ENCODE data around the gene WDR74.

The WDR74 gene

DNA sequence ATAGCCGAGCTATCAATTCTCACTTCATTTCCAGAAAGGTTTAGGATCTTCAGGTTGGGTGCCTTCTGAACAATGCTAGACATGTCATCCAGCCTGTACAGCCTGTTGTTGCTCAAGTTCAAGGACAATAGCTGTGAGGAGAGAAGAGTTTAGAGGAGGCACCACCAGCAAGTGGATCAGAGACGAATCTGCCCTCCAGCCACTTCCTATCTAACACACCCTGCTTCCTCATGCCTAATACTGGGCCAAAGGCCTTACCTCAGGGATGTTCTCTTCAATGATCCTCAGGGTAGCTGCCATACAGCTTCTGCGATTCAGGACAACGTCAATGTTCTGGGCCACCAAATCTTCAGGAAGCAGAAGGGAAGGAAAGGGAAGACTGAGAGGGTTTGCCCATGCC, 38.3 kb downstream of the WDR74 start:
- H3K36me3 ChIP-seq (ENCODE audit: control insufficient read depth in 4 of 4, insufficient read depth in 4 of 4, low read length in 3 of 4): peaks cover 17 to 72% (median 59%) of the 10 kb centered on the region in 4 experiments
- ChIA-PET CTCF (interaction anchor here (0.7 to 1.6 kb wide), 3 partner anchors 11 to 28 kb away, joined by 3 to 10 read pairs (median 4); no protein-coding TSS in a partner anchor), POLR2A (interaction anchor here (1.3 kb wide), 1 partner anchor 9 kb away, joined by 3 read pairs; no protein-coding TSS in a partner anchor)
- no peaks in the 10 kb centered on the region for H3K9me3 ChIP-seq (ENCODE audit: control extremely low read depth in 1 of 5, control insufficient read depth in 4 of 5, insufficient read depth in 2 of 5, low read depth in 1 of 5, low read length in 4 of 5)
- WGBS (ENCODE audit: insufficient coverage): 94% methylated on average over 3 of the region's 4 CpGs
- DNase-seq: no peak
- no peak overlapping the region for H3K4me3 ChIP-seq (ENCODE audit: control insufficient read depth in 1 of 7, extremely low read depth in 1 of 7, insufficient read depth in 4 of 7, low read depth in 2 of 7, low read length in 6 of 7)
- H3K27ac ChIP-seq (ENCODE audit: insufficient read depth in 1 of 2, low read depth in 1 of 2, low read length in 2 of 2, poor library complexity in 1 of 2, severe bottlenecking in 2 of 2): no peak overlapping the region
- H3K27me3 ChIP-seq (replicated peaks in 2 of 5; ENCODE audit: control insufficient read depth in 4 of 5, insufficient read depth in 5 of 5, low read length in 4 of 5): no peaks in the 10 kb centered on the region
- peaks cover 11 to 23% (median 16%) of the 10 kb centered on the region in 4 experiments for H3K4me1 ChIP-seq (ENCODE audit: control extremely low read depth in 1 of 4, control insufficient read depth in 4 of 4, insufficient read depth in 4 of 4, low read length in 3 of 4)

DNA sequence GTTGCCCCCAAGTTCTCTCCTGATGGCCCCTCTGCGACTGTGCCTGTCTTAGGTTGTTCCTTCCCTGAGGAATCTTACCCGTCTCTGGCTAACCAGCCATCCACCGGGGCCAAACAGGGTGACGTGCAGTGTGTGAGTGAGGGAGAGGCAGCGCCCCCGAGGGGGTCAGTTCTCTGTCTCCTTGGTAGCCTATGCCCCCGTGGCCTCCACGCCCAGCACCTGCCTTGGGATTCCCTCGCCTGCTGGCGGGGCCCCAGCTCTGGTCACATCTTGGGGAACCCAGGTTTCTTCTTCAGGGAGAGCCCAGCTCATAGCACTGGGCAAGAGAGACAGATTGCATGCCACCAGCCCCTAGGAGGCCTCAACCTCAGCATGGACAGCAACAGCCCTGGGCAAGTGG, 39.9 kb downstream of the WDR74 start:
- CTCF ChIA-PET: interaction anchor here (1.2 kb wide), 1 partner anchor 17 kb away, joined by 3 read pairs; no protein-coding TSS in a partner anchor
- POLR2A ChIA-PET: interaction anchor here (1.3 kb wide), 1 partner anchor 33 kb away, joined by 4 read pairs; the partner anchor contains the start of genes STX5 and TEX54
- H3K27ac ChIP-seq (ENCODE audit: insufficient read depth in 1 of 2, low read depth in 1 of 2, low read length in 2 of 2, poor library complexity in 1 of 2, severe bottlenecking in 2 of 2): no peak overlapping the region
- H3K9me3 ChIP-seq (ENCODE audit: control extremely low read depth in 1 of 5, control insufficient read depth in 4 of 5, insufficient read depth in 2 of 5, low read depth in 1 of 5, low read length in 4 of 5): no peaks in the 10 kb centered on the region
- no peak for DNase-seq
- 96% methylated on average over 9 of the region's 10 CpGs for WGBS (ENCODE audit: insufficient coverage)
- peaks cover 8 to 12% (median 9%) of the 10 kb centered on the region in 4 experiments for H3K4me1 ChIP-seq (ENCODE audit: control extremely low read depth in 1 of 4, control insufficient read depth in 4 of 4, insufficient read depth in 4 of 4, low read length in 3 of 4)
- H3K4me3 ChIP-seq (ENCODE audit: control insufficient read depth in 1 of 7, extremely low read depth in 1 of 7, insufficient read depth in 4 of 7, low read depth in 2 of 7, low read length in 6 of 7): no peak overlapping the region
- H3K36me3 ChIP-seq (ENCODE audit: control insufficient read depth in 4 of 4, insufficient read depth in 4 of 4, low read length in 3 of 4): peaks cover 21 to 88% (median 70%) of the 10 kb centered on the region in 4 experiments
- H3K27me3 ChIP-seq (replicated peaks in 2 of 5; ENCODE audit: control insufficient read depth in 4 of 5, insufficient read depth in 5 of 5, low read length in 4 of 5): no peaks in the 10 kb centered on the region

DNA sequence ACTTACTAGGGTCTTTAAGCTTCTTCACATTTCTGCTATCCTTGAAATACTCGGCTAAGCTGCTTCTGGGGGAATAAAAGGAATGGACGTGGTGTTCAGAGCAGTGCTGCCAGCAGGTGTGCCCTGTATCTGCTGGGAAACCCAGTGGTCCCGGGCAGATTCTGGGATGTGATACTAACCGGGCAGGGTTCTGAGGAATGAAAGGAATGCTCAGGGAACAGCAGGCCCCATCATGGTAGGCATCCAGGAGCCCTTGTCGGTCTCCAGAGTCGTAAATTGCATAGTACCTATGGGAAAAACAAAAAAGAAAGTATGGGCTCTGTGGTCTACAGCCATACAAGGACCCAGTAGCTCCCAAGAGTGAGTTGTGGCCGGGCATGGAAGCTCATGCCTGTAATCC, 43.1 kb downstream of the WDR74 start:
- DNase-seq: no peak
- peaks cover 18 to 83% (median 66%) of the 10 kb centered on the region in 4 experiments for H3K36me3 ChIP-seq (ENCODE audit: control insufficient read depth in 4 of 4, insufficient read depth in 4 of 4, low read length in 3 of 4)
- no peak overlapping the region for H3K4me3 ChIP-seq (ENCODE audit: control insufficient read depth in 1 of 7, extremely low read depth in 1 of 7, insufficient read depth in 4 of 7, low read depth in 2 of 7, low read length in 6 of 7)
- ChIA-PET CTCF (interaction anchor here (0.8 to 2.5 kb wide), 7 partner anchors 8 to 42 kb away, joined by 3 to 11 read pairs (median 5); partner anchors contain the start of genes NXF1, TMEM179B and ZBTB3), POLR2A (interaction anchor here (0.6 to 2.5 kb wide), 2 partner anchors 9 to 17 kb away, joined by 3 to 16 read pairs; partner anchors contain the start of gene NXF1)
- WGBS (ENCODE audit: insufficient coverage): 98% methylated on average over 7 of the region's 7 CpGs
- peaks cover 0 to 13% (median 11%) of the 10 kb centered on the region in 4 experiments for H3K4me1 ChIP-seq (ENCODE audit: control extremely low read depth in 1 of 4, control insufficient read depth in 4 of 4, insufficient read depth in 4 of 4, low read length in 3 of 4)
- H3K27ac ChIP-seq (ENCODE audit: insufficient read depth in 1 of 2, low read depth in 1 of 2, low read length in 2 of 2, poor library complexity in 1 of 2, severe bottlenecking in 2 of 2): no peak overlapping the region
- no peaks in the 10 kb centered on the region for H3K9me3 ChIP-seq (ENCODE audit: control extremely low read depth in 1 of 5, control insufficient read depth in 4 of 5, insufficient read depth in 2 of 5, low read depth in 1 of 5, low read length in 4 of 5)
- H3K27me3 ChIP-seq (replicated peaks in 2 of 5; ENCODE audit: control insufficient read depth in 4 of 5, insufficient read depth in 5 of 5, low read length in 4 of 5): no peaks in the 10 kb centered on the region

DNA sequence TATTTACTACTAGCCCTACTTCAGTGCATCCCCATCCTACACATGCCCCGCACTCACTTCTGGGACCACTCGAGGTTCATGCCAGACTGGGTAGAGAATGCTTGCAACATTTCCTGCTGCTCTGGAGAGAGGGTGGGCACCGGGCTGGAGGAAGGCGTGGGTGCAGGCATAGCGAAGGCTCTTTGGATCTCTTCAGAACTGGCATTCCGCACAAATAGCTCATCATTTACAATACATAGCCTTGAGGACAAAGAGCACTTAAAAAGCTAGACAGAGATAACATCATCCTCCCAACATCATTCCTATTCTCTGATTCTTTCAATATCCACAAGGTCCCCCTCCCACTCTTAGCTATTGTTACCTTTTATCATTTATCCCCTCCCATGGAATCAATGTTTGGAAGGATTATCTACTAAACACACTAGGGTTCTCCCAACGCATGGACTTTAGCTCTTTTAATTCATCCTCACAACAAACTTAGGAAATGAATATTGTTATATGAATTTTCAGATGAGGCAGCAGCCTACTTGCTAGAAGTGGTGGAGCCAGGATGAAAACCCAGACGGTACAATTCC, 45.1 kb downstream of the WDR74 start:
- no peak for DNase-seq
- CTCF ChIA-PET: interaction anchor here (1.0 to 1.2 kb wide), 6 partner anchors 8 to 38 kb away, joined by 3 to 5 read pairs (median 3); partner anchors contain the start of gene STX5
- H3K36me3 ChIP-seq (ENCODE audit: control insufficient read depth in 4 of 4, insufficient read depth in 4 of 4, low read length in 3 of 4): peaks cover 13 to 78% (median 57%) of the 10 kb centered on the region in 4 experiments
- no peak overlapping the region for H3K4me3 ChIP-seq (ENCODE audit: control insufficient read depth in 1 of 7, extremely low read depth in 1 of 7, insufficient read depth in 4 of 7, low read depth in 2 of 7, low read length in 6 of 7)
- H3K27ac ChIP-seq (ENCODE audit: insufficient read depth in 1 of 2, low read depth in 1 of 2, low read length in 2 of 2, poor library complexity in 1 of 2, severe bottlenecking in 2 of 2): no peak overlapping the region
- no peaks in the 10 kb centered on the region for H3K27me3 ChIP-seq (replicated peaks in 2 of 5; ENCODE audit: control insufficient read depth in 4 of 5, insufficient read depth in 5 of 5, low read length in 4 of 5)
- H3K4me1 ChIP-seq (ENCODE audit: control extremely low read depth in 1 of 4, control insufficient read depth in 4 of 4, insufficient read depth in 4 of 4, low read length in 3 of 4): peaks cover 2 to 27% (median 27%) of the 10 kb centered on the region in 4 experiments
- POLR2A ChIA-PET: interaction anchor here (0.9 to 2.5 kb wide), 2 partner anchors 11 to 47 kb away, joined by 3 to 16 read pairs; partner anchors contain the start of gene NXF1
- 95% methylated on average over 4 of the region's 8 CpGs for WGBS (ENCODE audit: insufficient coverage)
- H3K9me3 ChIP-seq (ENCODE audit: control extremely low read depth in 1 of 5, control insufficient read depth in 4 of 5, insufficient read depth in 2 of 5, low read depth in 1 of 5, low read length in 4 of 5): no peaks in the 10 kb centered on the region

DNA sequence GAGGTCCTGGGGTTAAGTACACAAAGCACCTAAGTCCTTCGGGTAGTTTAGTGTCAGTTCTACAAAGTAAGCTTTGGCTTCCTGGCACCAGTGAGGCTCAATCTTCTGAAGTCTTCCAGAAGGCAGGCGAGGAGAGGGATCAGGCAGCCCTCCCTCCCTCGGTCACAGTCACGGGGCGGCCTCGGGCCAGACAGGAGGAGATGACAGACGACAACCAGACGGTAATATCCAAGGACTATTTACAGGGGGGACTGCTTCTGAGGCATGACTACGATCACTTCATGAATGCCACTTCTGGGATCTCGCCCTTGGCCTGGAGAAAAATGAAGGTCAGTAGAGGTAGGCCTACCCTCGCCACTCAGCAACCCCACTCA, 47.2 kb downstream of the WDR74 start:
- Histone ChIP-seq H3K4me3 (ENCODE audit: control insufficient read depth in 1 of 7, extremely low read depth in 1 of 7, insufficient read depth in 4 of 7, low read depth in 2 of 7, low read length in 6 of 7) (peak overlapping the region in 6 of 7 experiments; percentile 53 to 98 (median 92)), H3K9me3 (ENCODE audit: control extremely low read depth in 1 of 5, control insufficient read depth in 4 of 5, insufficient read depth in 2 of 5, low read depth in 1 of 5, low read length in 4 of 5) (no peaks in the 10 kb centered on the region), H3K27me3 (replicated peaks in 2 of 5; ENCODE audit: control insufficient read depth in 4 of 5, insufficient read depth in 5 of 5, low read length in 4 of 5) (no peaks in the 10 kb centered on the region), H3K36me3 (ENCODE audit: control insufficient read depth in 4 of 4, insufficient read depth in 4 of 4, low read length in 3 of 4) (peaks cover 17 to 67% (median 47%) of the 10 kb centered on the region in 4 experiments), H3K4me1 (ENCODE audit: control extremely low read depth in 1 of 4, control insufficient read depth in 4 of 4, insufficient read depth in 4 of 4, low read length in 3 of 4) (peaks cover 8 to 44% (median 38%) of the 10 kb centered on the region in 4 experiments), H3K27ac (ENCODE audit: insufficient read depth in 1 of 2, low read depth in 1 of 2, low read length in 2 of 2, poor library complexity in 1 of 2, severe bottlenecking in 2 of 2) (peak overlapping the region; percentile 66 to 88)
- 31% methylated on average over 11 of the region's 11 CpGs for WGBS (ENCODE audit: insufficient coverage)
- no peak for DNase-seq
- POLR2A ChIA-PET: interaction anchor here (1.0 to 2.6 kb wide), 5 partner anchors 8 to 64 kb away, joined by 3 to 10 read pairs (median 3); partner anchors contain the start of genes HNRNPUL2, NXF1, STX5 and TTC9C
- CTCF ChIA-PET: interaction anchor here (0.9 to 1.6 kb wide), 5 partner anchors 12 to 58 kb away, joined by 3 to 6 read pairs (median 4); partner anchors contain the start of genes NXF1, STX5 and TEX54

DNA sequence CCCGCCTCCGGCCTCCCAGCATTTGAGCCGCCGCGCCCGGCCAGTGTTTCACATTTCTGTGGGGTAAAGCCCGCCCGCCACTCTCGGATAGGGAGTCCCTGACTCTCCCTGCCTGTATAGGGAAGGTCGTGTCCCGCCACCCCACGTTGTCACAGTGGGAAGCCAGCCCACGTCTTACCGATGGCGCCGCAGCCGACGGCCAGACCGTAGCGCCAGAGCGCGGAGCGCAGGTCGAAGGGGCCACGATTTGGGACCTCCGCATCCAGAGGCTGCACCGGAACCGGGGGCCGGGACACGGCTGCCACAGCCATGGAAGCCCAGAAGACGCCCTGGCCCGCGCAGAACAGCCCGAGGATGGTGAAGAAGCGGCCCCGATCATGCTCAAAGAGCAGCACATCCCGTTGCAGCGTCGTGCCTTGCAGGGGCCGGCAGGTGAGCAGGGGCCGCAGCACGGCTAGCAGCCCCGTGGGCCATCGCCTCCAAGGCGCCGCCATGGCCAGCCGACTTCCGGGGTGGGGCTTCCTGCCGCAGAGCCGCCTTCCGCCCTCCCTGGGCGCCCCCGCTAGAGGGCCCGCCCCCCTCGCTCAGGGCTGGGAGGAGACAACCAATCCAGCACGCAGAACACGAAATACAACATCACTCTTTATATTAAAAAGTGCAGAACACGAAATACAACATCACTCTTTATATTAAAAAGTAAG, 47.7 kb downstream of the WDR74 start, which contains the start of gene TMEM223:
TMEM223 (minus strand) TSS at position 506 of the 701 bp plus-strand sequence; CDS start at position 494, 12 bp downstream.
- Histone ChIP-seq H3K27ac (ENCODE audit: insufficient read depth in 1 of 2, low read depth in 1 of 2, low read length in 2 of 2, poor library complexity in 1 of 2, severe bottlenecking in 2 of 2) (peak within 1 kb of the TSS; percentile 66 to 88), H3K4me1 (ENCODE audit: control extremely low read depth in 1 of 4, control insufficient read depth in 4 of 4, insufficient read depth in 4 of 4, low read length in 3 of 4) (peaks cover 8 to 44% (median 40%) of the 10 kb centered on the region in 4 experiments), H3K27me3 (replicated peaks in 2 of 5; ENCODE audit: control insufficient read depth in 4 of 5, insufficient read depth in 5 of 5, low read length in 4 of 5) (no peaks in the 10 kb centered on the region), H3K4me3 (ENCODE audit: control insufficient read depth in 1 of 7, extremely low read depth in 1 of 7, insufficient read depth in 4 of 7, low read depth in 2 of 7, low read length in 6 of 7) (peak within 1 kb of the TSS; percentile 81 to 98 (median 89)), H3K36me3 (ENCODE audit: control insufficient read depth in 4 of 4, insufficient read depth in 4 of 4, low read length in 3 of 4) (peaks cover 17 to 62% (median 44%) of the 10 kb centered on the region in 4 experiments), H3K9me3 (ENCODE audit: control extremely low read depth in 1 of 5, control insufficient read depth in 4 of 5, insufficient read depth in 2 of 5, low read depth in 1 of 5, low read length in 4 of 5) (no peaks in the 10 kb centered on the region)
- ChIA-PET POLR2A (interaction anchor here (1.0 to 2.6 kb wide), 3 partner anchors 9 to 64 kb away, joined by 3 to 6 read pairs (median 3); partner anchors contain the start of genes HNRNPUL2, STX5 and TTC9C), CTCF (interaction anchor here (1.2 to 1.6 kb wide), 3 partner anchors 12 to 24 kb away, joined by 3 to 6 read pairs (median 5); partner anchors contain the start of gene NXF1)
- under 1% methylated on average over 47 of the region's 58 CpGs for WGBS (ENCODE audit: insufficient coverage)
- peak; percentile 82 to 91 (median 87) for DNase-seq
